GM21619 (cell line): ENCODE measurements around the gene ZBTB20.

ENCODE experiments used
- ATAC-seq: cut with Tn5 transposase; IDR thresholded peaks from one replicate; pipeline ENCODE4 v1.9.1; 2021; ENCODE audit not compliant: unreplicated experiment

Gene ZBTB20

DNA sequence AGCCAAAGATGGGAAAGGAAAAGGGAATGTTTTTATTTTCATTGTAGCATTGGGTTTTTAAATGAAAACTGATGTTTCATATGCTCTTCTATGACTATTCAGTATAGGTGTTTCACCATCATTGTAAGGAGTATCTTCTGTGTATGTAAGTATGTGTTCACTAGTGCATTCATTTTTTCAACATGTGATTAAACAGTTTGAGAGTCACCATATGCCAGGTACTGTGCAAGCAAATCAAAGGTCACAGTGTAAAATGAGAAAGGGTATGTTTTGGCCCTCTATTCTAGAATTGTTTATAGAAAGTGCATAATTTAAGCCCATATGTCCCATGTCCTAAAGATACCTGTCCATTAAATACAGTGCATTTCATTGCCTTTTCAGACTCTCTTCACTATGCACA is 207.2 kb downstream of the ZBTB20 start:
- no peak for ATAC-seq

DNA sequence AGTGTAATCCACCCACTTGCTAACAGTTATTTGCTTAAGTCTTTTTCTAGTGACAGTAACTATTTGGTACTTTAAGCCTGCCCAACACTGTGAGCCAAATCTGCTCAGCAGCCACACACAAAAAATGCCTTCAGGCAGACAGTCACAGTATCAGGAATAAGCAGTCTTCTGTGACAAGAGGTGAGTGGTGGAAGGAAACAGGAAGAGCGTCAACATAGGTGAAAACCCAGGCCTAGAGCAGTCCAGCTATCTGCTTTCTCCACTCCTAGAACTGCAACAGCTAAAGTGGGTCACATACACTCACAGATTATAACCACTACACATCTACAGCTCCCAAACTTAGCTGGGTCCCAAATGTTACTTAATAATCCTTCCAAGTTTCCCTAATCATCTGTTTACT is 213.7 kb downstream of the ZBTB20 start:
- no peak for ATAC-seq

- ATAC-seq = no peak
These were observed 216.9 kb downstream of the ZBTB20 start for GRCh38 chr3:114929971-114930732.

DNA sequence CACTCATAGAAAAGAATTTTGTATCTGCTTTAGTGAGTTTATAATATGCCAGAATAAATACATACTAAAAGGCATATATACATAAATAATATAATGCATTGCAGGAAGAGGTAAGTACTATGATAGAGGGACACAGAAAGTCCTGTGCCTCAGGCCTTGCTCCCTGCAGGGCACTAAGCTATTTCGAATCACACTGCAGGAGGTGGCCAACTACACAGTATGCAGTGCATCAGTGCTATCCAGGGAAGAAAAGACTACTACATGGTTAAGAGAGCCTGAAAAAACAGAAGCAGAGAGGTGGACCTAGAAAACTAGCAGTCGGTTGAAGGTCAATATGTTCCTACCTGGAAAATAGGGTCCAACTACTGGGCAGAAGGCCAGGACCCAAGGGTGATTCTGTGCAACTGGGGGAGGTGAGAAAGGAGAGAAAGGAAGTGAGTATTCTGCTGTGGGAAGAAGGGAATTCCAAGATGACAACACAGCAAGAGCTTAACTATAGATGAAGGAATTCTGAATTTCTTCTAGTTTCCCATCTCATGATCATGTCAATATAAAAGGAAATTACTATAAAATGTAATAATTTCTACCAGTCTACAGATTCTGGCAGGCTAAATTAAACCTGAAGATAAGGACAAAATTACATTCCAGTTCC is 218.0 kb downstream of the ZBTB20 start:
- ATAC-seq = no peak

- no peak for ATAC-seq
These were observed 242.5 kb downstream of the ZBTB20 start for GRCh38 chr3:114904633-114905032.

DNA sequence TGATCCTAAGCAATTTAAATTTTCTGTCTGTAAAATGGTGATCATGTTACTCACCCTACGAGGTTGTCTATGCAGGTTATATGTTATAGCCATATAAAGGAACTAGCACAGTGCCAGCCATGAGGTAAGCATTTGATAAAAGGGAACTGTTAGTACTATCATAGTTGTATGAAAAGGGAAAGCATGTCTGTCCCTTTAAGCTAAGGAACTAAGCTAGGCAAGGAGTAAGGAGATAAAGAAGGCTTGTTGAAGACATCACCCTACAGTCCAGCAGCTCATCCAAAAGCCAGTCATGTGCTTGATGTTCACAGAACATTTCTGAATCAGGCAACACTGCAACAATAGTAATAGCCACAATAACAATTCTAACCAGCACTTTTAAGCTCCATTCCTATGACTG is 243.9 kb downstream of the ZBTB20 start:
- no peak for ATAC-seq

- ATAC-seq = no peak
These were observed 244.4 kb downstream of the ZBTB20 start for GRCh38 chr3:114902691-114903101.

- no peak for ATAC-seq
These were observed 246.2 kb downstream of the ZBTB20 start for GRCh38 chr3:114900908-114901307.

- no peak for ATAC-seq
These were observed 247.7 kb downstream of the ZBTB20 start for GRCh38 chr3:114899186-114899931.

DNA sequence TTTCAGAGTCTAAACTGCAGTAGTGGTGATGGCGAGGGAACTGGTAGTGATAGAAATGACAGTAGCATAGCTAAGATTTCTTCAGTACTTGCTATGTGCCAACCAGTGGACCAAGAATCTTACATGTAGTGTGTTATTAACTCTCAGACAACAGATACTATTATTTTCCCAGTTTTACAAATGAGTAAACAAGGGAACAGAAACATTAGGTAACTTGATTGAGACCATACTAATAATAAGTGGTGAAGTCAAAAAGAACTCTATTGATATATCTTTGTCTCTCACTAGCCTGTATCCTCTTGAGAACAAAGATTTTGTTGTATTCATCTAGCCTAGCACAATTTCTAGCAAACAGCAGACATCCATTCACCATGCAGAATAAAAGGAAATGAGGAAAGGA is 250.1 kb downstream of the ZBTB20 start:
- ATAC-seq = no peak

- ATAC-seq = no peak
These were observed 253.7 kb downstream of the ZBTB20 start for GRCh38 chr3:114893361-114893760.

DNA sequence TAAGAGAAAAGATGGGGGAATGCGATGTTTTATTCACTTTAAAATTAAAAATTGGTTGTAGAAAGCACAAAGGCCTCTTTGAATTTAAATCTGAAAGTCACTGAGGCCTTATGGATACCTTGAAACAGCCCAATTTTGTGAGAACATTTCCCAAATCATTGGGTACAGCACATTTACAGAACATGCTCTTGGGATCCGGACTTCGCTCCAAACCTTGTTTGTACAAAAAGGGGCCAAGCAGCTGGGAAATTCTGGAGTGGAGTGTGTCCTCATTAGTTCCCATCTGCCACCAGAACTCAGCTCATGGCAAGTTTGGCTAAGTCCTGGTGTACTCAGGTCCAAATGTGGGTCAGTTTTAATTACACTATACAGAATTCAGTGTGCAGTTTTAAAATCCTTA is 254.2 kb downstream of the ZBTB20 start:
- no peak for ATAC-seq

DNA sequence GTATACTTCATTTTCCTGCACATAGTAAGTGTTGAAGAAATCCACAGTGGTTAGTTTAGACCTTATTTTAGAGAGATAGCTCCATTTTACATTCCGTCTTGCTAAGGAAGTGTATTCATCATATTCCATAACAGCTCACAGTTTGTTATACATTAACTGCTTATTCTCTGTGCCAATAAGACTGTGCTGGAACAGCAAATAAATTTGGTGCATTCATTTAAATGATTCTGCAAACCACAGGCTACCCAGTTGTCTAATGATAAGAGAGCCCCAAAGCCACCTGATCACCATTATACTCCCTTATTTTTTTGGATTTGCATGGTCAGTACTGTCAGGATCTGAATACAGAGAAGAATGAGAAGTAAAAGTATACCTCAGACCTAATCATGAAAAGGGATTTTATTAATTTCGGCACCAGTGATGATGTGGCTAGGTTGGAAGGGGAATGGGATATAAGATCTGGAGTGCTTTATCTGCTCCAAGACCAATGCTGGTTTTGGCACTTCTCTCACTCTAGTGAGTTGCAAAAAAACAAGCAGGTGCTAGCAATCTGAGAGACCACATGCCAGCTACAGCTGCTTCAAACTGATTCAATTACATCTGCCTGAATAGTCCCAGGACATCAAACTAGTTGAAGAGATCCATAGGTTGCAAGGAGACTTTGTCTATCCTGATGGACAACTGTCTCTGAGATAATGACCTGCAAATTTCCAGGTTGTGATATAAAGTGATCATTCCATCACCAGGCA is 254.8 kb downstream of the ZBTB20 start:
- ATAC-seq = no peak

DNA sequence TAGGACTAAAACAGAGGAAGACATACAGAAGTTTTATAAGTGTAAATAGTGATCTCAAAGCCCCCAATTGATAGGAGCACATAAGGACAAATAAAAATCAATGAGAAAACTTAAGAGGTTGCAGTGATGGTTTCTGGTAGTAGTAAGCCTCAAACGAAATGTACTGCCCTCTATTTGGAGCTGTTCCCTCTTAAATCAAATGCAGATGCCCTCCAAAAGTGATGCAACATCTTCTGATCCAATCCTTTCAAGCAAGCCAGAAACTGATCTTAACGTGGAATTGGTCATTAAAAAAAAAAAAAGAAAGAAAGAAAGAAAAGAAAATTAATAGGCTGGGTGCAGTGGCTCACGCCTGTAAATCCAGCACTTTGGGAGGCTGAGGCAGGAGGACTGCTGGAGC is 259.3 kb downstream of the ZBTB20 start:
- ATAC-seq = no peak

DNA sequence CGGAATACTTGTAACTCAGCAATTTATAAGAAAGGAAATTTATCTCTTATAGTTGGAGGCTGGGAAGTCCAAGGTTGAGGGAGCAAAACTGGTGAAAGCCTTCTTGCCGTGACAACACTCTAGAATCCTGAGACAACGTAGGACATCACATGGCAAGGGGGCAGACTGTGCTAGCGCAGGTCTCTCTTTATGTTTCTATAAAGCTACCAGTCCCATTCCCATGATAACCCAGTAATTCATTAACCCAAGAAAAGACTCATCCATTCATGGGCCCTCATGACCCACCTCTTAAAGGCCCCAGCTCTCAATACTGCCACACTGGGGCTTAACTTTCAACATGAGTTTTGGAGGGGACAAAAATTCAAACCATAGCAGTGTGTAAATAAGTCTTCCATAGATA is 260.2 kb downstream of the ZBTB20 start:
- no peak for ATAC-seq

- no peak for ATAC-seq
These were observed 262.7 kb downstream of the ZBTB20 start for GRCh38 chr3:114884213-114884923.

DNA sequence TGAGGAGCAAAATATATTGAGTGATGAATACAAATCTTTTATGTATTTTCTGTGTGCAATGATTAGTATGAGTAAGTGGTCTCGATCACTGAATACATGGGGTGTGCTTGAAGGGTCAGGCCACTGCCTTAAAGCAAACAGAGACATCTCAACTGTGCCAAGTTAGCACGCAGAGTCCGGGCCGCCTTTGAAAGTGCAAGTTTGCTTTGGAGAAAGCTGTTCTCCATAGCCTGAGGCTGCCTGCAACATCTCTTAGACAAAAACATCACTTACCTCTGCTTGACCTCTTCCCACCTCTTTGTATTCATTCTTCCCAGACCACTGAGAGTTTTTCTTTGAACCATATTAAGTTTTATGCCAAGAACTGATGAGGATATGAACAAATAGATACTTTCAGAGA is 267.0 kb downstream of the ZBTB20 start:
- no peak for ATAC-seq

GRCh38 chr3:114879059-114880031 is 267.7 kb downstream of the ZBTB20 start:
- peak; percentile 79 for ATAC-seq

DNA sequence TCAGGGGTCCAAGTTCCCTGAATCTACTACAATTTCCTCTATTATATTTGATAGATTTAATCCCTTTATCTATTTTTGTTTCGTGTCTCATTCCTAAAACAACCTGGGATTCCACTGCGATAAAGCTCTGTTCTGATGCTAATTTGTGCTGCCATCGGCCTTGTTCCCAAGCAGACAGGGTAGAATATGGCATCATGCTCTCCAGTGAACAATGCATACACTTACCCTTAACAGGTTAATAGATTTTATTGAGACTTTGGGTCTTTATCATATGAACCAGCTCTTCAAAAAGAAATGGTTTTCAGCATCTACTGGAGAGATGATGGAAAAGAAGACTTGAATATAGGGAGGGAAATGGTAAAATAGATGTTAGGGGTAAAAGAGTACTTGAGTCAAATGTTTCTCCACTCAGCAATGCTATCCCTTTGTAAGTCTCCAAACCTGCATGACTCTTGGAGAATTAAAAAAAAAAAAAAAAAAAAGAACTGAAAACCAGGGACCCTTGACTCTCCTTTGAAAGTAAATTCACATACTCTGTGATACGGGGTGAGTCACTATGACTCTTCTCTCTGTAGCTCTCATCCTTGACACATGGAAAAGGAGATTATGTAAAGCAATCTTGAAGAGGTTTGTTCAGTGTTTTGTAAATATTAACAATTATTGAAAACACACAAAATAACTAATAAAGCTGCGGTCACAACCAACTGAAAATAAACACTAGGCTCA is 268.8 kb downstream of the ZBTB20 start:
- no peak for ATAC-seq
